ENCODE data around the gene MAP4K1. TPM values are rescaled to one million over a fixed set of nuclear protein-coding genes. Genes with fewer than 3 reads are reported as not detected.

The MAP4K1 gene
- total RNA-seq, 1 donor from 2014 or later: 1.7 TPM

DNA sequence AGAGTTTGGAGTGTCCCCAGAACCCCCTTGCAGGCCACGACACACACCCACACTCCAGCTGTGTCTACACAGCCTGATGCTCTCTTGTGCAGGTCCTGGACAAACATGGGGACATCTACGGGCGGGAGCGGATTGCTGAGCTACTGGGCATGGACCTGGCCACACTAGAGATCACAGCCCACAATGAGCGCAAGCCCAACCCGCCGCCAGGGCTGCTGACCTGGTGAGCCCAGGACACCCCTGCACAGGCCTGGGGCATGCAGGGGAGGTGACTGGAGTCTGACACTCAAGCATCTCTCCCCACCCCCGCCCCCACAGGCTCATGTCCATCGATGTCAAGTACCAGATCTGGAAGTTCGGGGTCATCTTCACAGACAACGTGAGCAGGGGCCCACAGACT is 39.9 kb downstream of the MAP4K1 start:
- Mint-ChIP-seq H3K9me3 (ENCODE audit: unreplicated experiment) (no peaks in the 10 kb centered on the region), H3K27me3 (ENCODE audit: low read depth, unreplicated experiment) (peaks cover 14% of the 10 kb centered on the region), H3K36me3 (ENCODE audit: low read depth, unreplicated experiment) (no peaks in the 10 kb centered on the region), H3K4me1 (ENCODE audit: low read depth, unreplicated experiment) (no peaks in the 10 kb centered on the region), H3K4me3 (ENCODE audit: unreplicated experiment) (no peak overlapping the region), H3K27ac (ENCODE audit: unreplicated experiment) (no peak overlapping the region)
- Histone ChIP-seq H3K79me2 (ENCODE audit: insufficient read depth, low read length) (no peaks in the 10 kb centered on the region), H3K36me3 (ENCODE audit: insufficient read depth, low read length) (no peaks in the 10 kb centered on the region), H2AFZ (ENCODE audit: low read depth, low read length) (no peak overlapping the region), H3K27me3 (ENCODE audit: insufficient read depth, low read length) (no peaks in the 10 kb centered on the region), H3K4me3 (ENCODE audit: insufficient read depth, low read depth, low read length) (no peak overlapping the region), H3K9ac (ENCODE audit: low read length) (no peak overlapping the region), H3K27ac (ENCODE audit: low read depth, low read length) (no peak overlapping the region), H3K4me1 (ENCODE audit: insufficient read depth, low read length) (no peaks in the 10 kb centered on the region), H3K4me2 (ENCODE audit: low read length) (no peak overlapping the region), H3K9me3 (ENCODE audit: insufficient read depth, low read depth, low read length) (no peaks in the 10 kb centered on the region), H4K20me1 (ENCODE audit: insufficient read depth, low read length) (no peaks in the 10 kb centered on the region)
- no peak for TF ChIP-seq EZH2 (IDR thresholded peaks at IDR 0.05; ENCODE audit: insufficient read depth, low read length)
- TF ChIP-seq, protein P1, sequence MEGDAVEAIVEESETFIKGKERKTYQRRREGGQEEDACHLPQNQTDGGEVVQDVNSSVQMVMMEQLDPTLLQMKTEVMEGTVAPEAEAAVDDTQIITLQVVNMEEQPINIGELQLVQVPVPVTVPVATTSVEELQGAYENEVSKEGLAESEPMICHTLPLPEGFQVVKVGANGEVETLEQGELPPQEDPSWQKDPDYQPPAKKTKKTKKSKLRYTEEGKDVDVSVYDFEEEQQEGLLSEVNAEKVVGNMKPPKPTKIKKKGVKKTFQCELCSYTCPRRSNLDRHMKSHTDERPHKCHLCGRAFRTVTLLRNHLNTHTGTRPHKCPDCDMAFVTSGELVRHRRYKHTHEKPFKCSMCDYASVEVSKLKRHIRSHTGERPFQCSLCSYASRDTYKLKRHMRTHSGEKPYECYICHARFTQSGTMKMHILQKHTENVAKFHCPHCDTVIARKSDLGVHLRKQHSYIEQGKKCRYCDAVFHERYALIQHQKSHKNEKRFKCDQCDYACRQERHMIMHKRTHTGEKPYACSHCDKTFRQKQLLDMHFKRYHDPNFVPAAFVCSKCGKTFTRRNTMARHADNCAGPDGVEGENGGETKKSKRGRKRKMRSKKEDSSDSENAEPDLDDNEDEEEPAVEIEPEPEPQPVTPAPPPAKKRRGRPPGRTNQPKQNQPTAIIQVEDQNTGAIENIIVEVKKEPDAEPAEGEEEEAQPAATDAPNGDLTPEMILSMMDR (IDR thresholded peaks at IDR 0.05; ENCODE audit: insufficient read depth, low read depth, low read length): no peak
- no peak for FAIRE-seq
- DNase-seq (ENCODE audit: low read depth): no peak

DNA sequence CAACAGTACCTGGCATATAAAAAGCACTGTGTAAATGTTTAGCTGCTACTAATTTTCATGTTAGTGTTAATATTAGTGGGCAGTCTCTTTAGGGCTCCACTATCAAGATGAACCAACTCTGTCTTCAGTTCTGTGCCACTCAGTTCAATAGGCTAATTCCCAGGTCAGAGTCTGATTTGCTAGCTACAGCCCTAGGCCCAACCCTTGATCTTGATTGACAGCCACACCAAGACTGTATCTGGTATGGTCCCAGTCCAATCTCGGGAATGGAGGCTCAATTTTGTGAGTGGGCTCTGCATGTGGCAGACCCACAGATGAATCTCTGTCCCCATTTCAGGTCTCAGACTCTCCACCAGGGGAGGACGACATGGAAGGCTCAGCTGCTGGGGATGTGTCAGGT is 46.1 kb downstream of the MAP4K1 start:
- Mint-ChIP-seq H3K27me3 (ENCODE audit: low read depth, unreplicated experiment) (peaks cover 20% of the 10 kb centered on the region), H3K36me3 (ENCODE audit: low read depth, unreplicated experiment) (no peaks in the 10 kb centered on the region), H3K27ac (ENCODE audit: unreplicated experiment) (no peak overlapping the region), H3K4me1 (ENCODE audit: low read depth, unreplicated experiment) (no peaks in the 10 kb centered on the region), H3K4me3 (ENCODE audit: unreplicated experiment) (no peak overlapping the region), H3K9me3 (ENCODE audit: unreplicated experiment) (peaks cover 1% of the 10 kb centered on the region)
- Histone ChIP-seq H3K4me2 (ENCODE audit: low read length) (no peak overlapping the region), H3K27ac (ENCODE audit: low read depth, low read length) (no peak overlapping the region), H3K9ac (ENCODE audit: low read length) (no peak overlapping the region), H3K4me1 (ENCODE audit: insufficient read depth, low read length) (no peaks in the 10 kb centered on the region), H3K36me3 (ENCODE audit: insufficient read depth, low read length) (no peaks in the 10 kb centered on the region), H3K4me3 (ENCODE audit: insufficient read depth, low read depth, low read length) (no peak overlapping the region), H3K9me3 (ENCODE audit: insufficient read depth, low read depth, low read length) (no peaks in the 10 kb centered on the region), H4K20me1 (ENCODE audit: insufficient read depth, low read length) (no peaks in the 10 kb centered on the region), H3K27me3 (ENCODE audit: insufficient read depth, low read length) (no peaks in the 10 kb centered on the region), H2AFZ (ENCODE audit: low read depth, low read length) (no peak overlapping the region), H3K79me2 (ENCODE audit: insufficient read depth, low read length) (no peaks in the 10 kb centered on the region)
- no peak for FAIRE-seq
- TF ChIP-seq, protein P1 (IDR thresholded peaks at IDR 0.05; ENCODE audit: insufficient read depth, low read depth, low read length): no peak
- TF ChIP-seq EZH2 (IDR thresholded peaks at IDR 0.05; ENCODE audit: insufficient read depth, low read length): no peak
- DNase-seq (ENCODE audit: low read depth): no peak

DNA sequence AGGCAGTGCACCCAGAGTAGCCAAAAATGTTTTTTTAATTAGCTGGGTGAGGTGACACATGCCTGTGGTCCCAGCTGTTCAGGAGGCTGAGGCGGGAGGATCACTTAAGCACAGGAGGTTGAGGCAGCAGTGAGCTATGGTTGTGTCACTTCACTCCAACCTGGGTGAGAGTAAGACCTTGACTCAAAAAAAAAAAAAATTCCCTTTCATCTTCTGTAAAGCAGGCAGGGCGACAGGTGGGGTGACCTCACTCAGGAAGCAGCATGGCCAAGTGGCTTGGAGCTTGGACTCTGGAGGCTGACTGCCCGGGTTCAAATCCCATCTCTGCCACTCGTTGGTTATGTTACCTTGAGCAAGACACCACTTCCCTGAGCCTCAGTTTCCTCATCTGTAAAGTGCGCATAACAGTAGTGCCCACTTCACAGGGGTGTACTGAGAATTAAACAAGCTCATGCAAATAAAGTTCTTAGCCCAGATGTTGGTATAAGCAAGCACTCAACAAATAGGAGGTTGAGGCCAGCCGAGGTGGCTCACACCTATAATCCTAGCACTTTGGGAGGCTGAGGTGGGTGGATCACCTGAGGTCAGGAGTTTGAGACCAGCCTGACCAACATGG is 48.3 kb downstream of the MAP4K1 start:
- no peak for TF ChIP-seq EZH2 (IDR thresholded peaks at IDR 0.05; ENCODE audit: insufficient read depth, low read length)
- TF ChIP-seq, protein P1 (IDR thresholded peaks at IDR 0.05; ENCODE audit: insufficient read depth, low read depth, low read length): no peak
- Histone ChIP-seq H3K79me2 (ENCODE audit: insufficient read depth, low read length) (no peaks in the 10 kb centered on the region), H3K36me3 (ENCODE audit: insufficient read depth, low read length) (no peaks in the 10 kb centered on the region), H3K27me3 (ENCODE audit: insufficient read depth, low read length) (no peaks in the 10 kb centered on the region), H3K4me3 (ENCODE audit: insufficient read depth, low read depth, low read length) (no peak overlapping the region), H3K27ac (ENCODE audit: low read depth, low read length) (no peak overlapping the region), H3K4me1 (ENCODE audit: insufficient read depth, low read length) (no peaks in the 10 kb centered on the region), H3K9me3 (ENCODE audit: insufficient read depth, low read depth, low read length) (no peaks in the 10 kb centered on the region), H3K4me2 (ENCODE audit: low read length) (no peak overlapping the region), H3K9ac (ENCODE audit: low read length) (no peak overlapping the region), H2AFZ (ENCODE audit: low read depth, low read length) (no peak overlapping the region), H4K20me1 (ENCODE audit: insufficient read depth, low read length) (no peaks in the 10 kb centered on the region)
- no peak for FAIRE-seq
- H3K27me3 Mint-ChIP-seq (ENCODE audit: low read depth, unreplicated experiment): peaks cover 20% of the 10 kb centered on the region
- no peaks in the 10 kb centered on the region for H3K4me1 Mint-ChIP-seq (ENCODE audit: low read depth, unreplicated experiment)
- H3K4me3 Mint-ChIP-seq (ENCODE audit: unreplicated experiment): no peak overlapping the region
- no peak for DNase-seq (ENCODE audit: low read depth)
- no peaks in the 10 kb centered on the region for H3K36me3 Mint-ChIP-seq (ENCODE audit: low read depth, unreplicated experiment)
- H3K27ac Mint-ChIP-seq (ENCODE audit: unreplicated experiment): no peak overlapping the region
- peaks cover 1% of the 10 kb centered on the region for H3K9me3 Mint-ChIP-seq (ENCODE audit: unreplicated experiment)

Measured in astrocyte (in vitro differentiated cells and primary cell).